Panc1 (cell line): ENCODE measurements around the gene SFTPB. TPM values are rescaled to one million over a fixed set of nuclear protein-coding genes. Genes with fewer than 3 reads are reported as not detected.

Experiments used
- ATAC-seq: fragments of 200-7000 bp; cut with Tn5 transposase; 2 replicates; pipeline ENCODE4 v1.9.1; 2020; ENCODE audit warnings: mild to moderate bottlenecking, moderate library complexity
- BruUV-seq: library from RNA; stranded (reverse); fragments of 400-500 nt; replicated peaks from 2 replicates; lab custom pipeline; 2021; lab: Mats Ljungman, UMichigan
- CTCF ChIA-PET: fragments of 300-600 bp; sonication (Branson Sonifier 250); formaldehyde crosslinking; loops from one replicate; lab custom pipeline; 2022; ENCODE audit warnings: antibody characterized with exemption; lab: Charles Lee
- POLR2A ChIA-PET: fragments of 300-600 bp; sonication (Branson Sonifier 250); formaldehyde crosslinking; loops from one replicate; lab custom pipeline; 2022; ENCODE audit warnings: antibody characterized with exemption; lab: Charles Lee
- DNase-seq: peaks from one replicate; pipeline ENCODE4 v3.0.0-alpha.2; 2010; ENCODE audit warnings: low read depth, low spot score
- H3K27ac ChIP-seq: 2 replicates; pipeline ENCODE4 v1.5.1; 2011; ENCODE audit warnings: mild to moderate bottlenecking, low read length, inconsistent platforms
- H3K27me3 ChIP-seq: fragments of 200-500 bp; sonication (Bioruptor generic); 2 replicates; pipeline ENCODE4 v1.6.0; 2014; ENCODE audit warnings: low read length, inconsistent platforms; ENCODE audit not compliant: control insufficient read depth, insufficient read depth
- H3K36me3 ChIP-seq: fragments of 200-500 bp; sonication (Bioruptor generic); 2 replicates; pipeline ENCODE4 v1.5.1; 2014; ENCODE audit warnings: inconsistent platforms, mild to moderate bottlenecking, low read length, moderate library complexity; ENCODE audit not compliant: control insufficient read depth, insufficient read depth
- H3K4me1 ChIP-seq: 2 replicates; pipeline ENCODE4 v1.5.1; 2011; ENCODE audit warnings: inconsistent platforms, mild to moderate bottlenecking, low read length, moderate library complexity; ENCODE audit not compliant: control insufficient read depth, insufficient read depth
- H3K4me3 ChIP-seq, 2 experiments: 2 replicates each; pipeline ENCODE4 v1.5.1; 2011 to 2012; ENCODE audit warnings: low read depth in 2 of 2, low read length in 2 of 2, mild to moderate bottlenecking in 2 of 2, inconsistent platforms in 1 of 2, moderate library complexity in 1 of 2
- H3K9me3 ChIP-seq: fragments of 200-500 bp; sonication (Bioruptor generic); 2 replicates; pipeline ENCODE4 v1.5.1; 2014; ENCODE audit warnings: low read depth, mild to moderate bottlenecking, inconsistent platforms, low read length, moderate library complexity; ENCODE audit not compliant: control insufficient read depth, insufficient read depth
- POLR2AphosphoS5 ChIP-seq: IDR thresholded peaks from 2 replicates; pipeline ENCODE4 v1.6.1; 2012; ENCODE audit warnings: mild to moderate bottlenecking, low read depth, low read length, moderate library complexity
- REST ChIP-seq, 2 experiments: IDR thresholded peaks; 2 replicates each; pipeline ENCODE4 v1.6.1; 2011 to 2012; ENCODE audit warnings: low read depth in 2 of 2, control low read depth in 1 of 2, low read length in 1 of 2, mild to moderate bottlenecking in 1 of 2, moderate library complexity in 1 of 2; ENCODE audit not compliant: insufficient read depth in 1 of 2
- SIN3A ChIP-seq: IDR thresholded peaks from 2 replicates; pipeline ENCODE4 v1.6.1; 2012; ENCODE audit warnings: low read depth, mild to moderate bottlenecking, low read length, moderate library complexity, borderline replicate concordance; ENCODE audit not compliant: insufficient read depth
- TCF7L2 ChIP-seq: IDR thresholded peaks from 2 replicates; pipeline ENCODE4 v1.6.1; 2011; ENCODE audit warnings: mild to moderate bottlenecking, low read depth, low read length, inconsistent platforms
- in situ Hi-C: cut with HindIII; loops from 2 replicates; pipeline ENCODE4 v1.10.0; 2016; ENCODE audit warnings: low sequenced_read_pairs, low pct_unique_long_range_greater_than_20kb
- intact Hi-C: fragments of 100-400 bp; cut with micrococcal nuclease; formaldehyde crosslinking; loops from one replicate; pipeline ENCODE4 v1.10.0; 2022; ENCODE audit not compliant: unreplicated experiment
- total RNA-seq: library from RNA; stranded (reverse); gene quantifications from one replicate; pipeline ENCODE4 v1.2.1, GENCODE V29; 2021; ENCODE audit not compliant: unreplicated experiment
- TF ChIP-seq, protein P1 (sequence below): fragments of 450-650 bp; IDR thresholded peaks from 2 replicates; pipeline ENCODE4 v1.5.1; 2017; ENCODE audit warnings: mild to moderate bottlenecking

SFTPB gene
- total RNA-seq, 1 experiment from 2014 or later = 5.6 TPM

GRCh38 chr2:85678794-85679672 lies 11.0 kb upstream of the SFTPB start:
- CTCF ChIA-PET = interaction anchor here (0.7 to 2.5 kb wide), 5 partner anchors 20 to 159 kb away, joined by 4 to 25 read pairs (median 9); no protein-coding TSS in a partner anchor
- no peaks in the 10 kb centered on the region for H3K27me3 ChIP-seq
- ATAC-seq (peak; percentile 96), DNase-seq (no peak)
- TF ChIP-seq REST (IDR thresholded peaks at IDR 0.05; ENCODE audit: insufficient read depth in 1 of 2, low read depth in 2 of 2, low read length in 1 of 2) = no peak
- TF ChIP-seq, protein P1, sequence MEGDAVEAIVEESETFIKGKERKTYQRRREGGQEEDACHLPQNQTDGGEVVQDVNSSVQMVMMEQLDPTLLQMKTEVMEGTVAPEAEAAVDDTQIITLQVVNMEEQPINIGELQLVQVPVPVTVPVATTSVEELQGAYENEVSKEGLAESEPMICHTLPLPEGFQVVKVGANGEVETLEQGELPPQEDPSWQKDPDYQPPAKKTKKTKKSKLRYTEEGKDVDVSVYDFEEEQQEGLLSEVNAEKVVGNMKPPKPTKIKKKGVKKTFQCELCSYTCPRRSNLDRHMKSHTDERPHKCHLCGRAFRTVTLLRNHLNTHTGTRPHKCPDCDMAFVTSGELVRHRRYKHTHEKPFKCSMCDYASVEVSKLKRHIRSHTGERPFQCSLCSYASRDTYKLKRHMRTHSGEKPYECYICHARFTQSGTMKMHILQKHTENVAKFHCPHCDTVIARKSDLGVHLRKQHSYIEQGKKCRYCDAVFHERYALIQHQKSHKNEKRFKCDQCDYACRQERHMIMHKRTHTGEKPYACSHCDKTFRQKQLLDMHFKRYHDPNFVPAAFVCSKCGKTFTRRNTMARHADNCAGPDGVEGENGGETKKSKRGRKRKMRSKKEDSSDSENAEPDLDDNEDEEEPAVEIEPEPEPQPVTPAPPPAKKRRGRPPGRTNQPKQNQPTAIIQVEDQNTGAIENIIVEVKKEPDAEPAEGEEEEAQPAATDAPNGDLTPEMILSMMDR = peak; percentile 99
- intact Hi-C loops (loop anchor here (2.0 kb wide), 1 partner anchor 28 kb away; no protein-coding TSS in a partner anchor), in situ Hi-C loops (no loop called here)
- no peaks in the 10 kb centered on the region for H3K9me3 ChIP-seq
- no peaks in the 10 kb centered on the region for H3K36me3 ChIP-seq
- no peak overlapping the region for H3K27ac ChIP-seq
- no TSS peak for BruUV-seq
- H3K4me3 ChIP-seq = 0 out of 4 replicates have a peak overlapping the region, but pooled peaks of 1 of the 2 experiments have one; percentile 13
- POLR2A ChIA-PET = no interaction called here
- no peaks in the 10 kb centered on the region; the same call in 1 of the 2 replicates for H3K4me1 ChIP-seq

DNA sequence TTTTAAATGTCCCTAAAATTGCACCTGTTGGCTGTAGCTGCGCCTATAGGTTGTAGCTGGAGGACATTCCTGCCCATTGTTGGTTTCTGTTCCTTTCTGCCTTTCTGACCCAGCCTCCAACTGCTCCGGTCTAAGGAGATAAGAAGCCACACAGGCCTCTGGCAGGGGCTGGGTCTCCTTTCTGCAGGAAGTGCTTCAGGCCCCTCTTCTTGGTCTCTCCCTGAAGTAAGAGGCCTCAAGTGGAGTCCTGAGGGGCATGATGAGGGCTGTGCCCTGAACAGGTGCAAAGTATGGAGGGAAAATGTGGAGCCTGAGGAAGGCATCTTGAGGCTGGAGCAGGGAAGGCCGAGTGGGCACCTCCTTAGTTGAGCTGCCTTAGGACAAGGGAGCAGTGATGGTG lies 10.4 kb upstream of the SFTPB start:
- no peaks in the 10 kb centered on the region for H3K9me3 ChIP-seq
- no peaks in the 10 kb centered on the region for H3K27me3 ChIP-seq
- H3K36me3 ChIP-seq = no peaks in the 10 kb centered on the region
- BruUV-seq = no TSS peak
- TF ChIP-seq SIN3A (no peak), REST (IDR thresholded peaks at IDR 0.05; ENCODE audit: insufficient read depth in 1 of 2, low read depth in 2 of 2, low read length in 1 of 2) (no peak), TCF7L2 (no peak), POLR2AphosphoS5 (no peak)
- TF ChIP-seq, protein P1 = no peak
- H3K4me1 ChIP-seq = no peaks in the 10 kb centered on the region; the same call in 1 of the 2 replicates
- ChIA-PET POLR2A (no interaction called here), CTCF (interaction anchor here (2.5 kb wide), 1 partner anchor 29 kb away, joined by 25 read pairs; no protein-coding TSS in a partner anchor)
- intact Hi-C loops (loop anchor here (2.0 kb wide), 1 partner anchor 28 kb away; no protein-coding TSS in a partner anchor), in situ Hi-C loops (no loop called here)
- H3K27ac ChIP-seq = no peak overlapping the region
- ATAC-seq (peak; percentile 10), DNase-seq (no peak)
- no peak overlapping the region for H3K4me3 ChIP-seq
